ENCODE data around the gene RHBDF1. TPM values are rescaled to one million over a fixed set of nuclear protein-coding genes. Genes with fewer than 3 reads are reported as not detected.

Gene RHBDF1
- total RNA-seq, 1 experiment from 2014 or later, result 60.8 TPM

DNA sequence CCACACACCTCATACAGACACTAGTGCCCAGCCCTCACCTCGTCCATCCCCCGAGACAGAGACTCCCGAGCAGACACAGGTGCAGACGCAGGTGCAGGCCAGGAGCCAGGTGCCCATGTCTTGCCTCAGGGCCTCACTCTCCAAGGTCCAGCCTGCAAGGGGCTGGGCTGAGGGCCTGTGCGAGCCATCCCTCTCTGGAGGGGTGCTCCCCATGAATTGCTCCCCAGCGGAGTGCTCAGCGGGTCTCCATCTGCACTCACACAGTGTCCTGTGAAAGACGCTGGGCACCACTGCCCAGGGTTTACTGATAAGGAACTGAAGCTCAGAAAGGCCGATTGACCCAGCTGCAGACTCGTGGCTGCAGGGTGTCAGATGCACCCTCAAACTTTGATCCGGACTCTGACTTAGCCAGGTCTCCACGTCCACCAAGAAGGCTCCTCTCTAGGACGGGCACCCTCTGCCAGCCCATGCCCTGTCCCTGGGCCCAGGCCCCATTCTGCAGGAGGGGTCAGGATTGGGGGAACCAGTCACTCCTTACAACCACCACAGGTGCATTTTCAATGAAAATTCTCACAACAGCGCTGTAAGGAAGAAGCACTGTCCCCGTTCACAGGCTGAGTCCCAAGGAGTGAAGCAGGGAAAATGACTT, 36.0 kb downstream of the RHBDF1 start:
- H3K36me3 Mint-ChIP-seq, result peaks cover 18% of the 10 kb centered on the region
- POLR2A ChIA-PET, result no interaction called here
- no peaks in the 10 kb centered on the region for H3K27me3 Mint-ChIP-seq (ENCODE audit: low read depth)
- H3K27ac Mint-ChIP-seq, result no peak overlapping the region
- ATAC-seq (no peak), DNase-seq (ENCODE audit: low spot score) (no peak)
- TF ChIP-seq NFYB (CRISPR knock-in tag; conservative IDR thresholded peaks at IDR 0.05; ENCODE audit: low read depth) (no peak), ZNF416 (CRISPR knock-in tag; IDR thresholded peaks at IDR 0.05) (no peak), FOXP1 (CRISPR knock-in tag; IDR thresholded peaks at IDR 0.05; ENCODE audit: borderline replicate concordance) (no peak), NR3C1 (CRISPR knock-in tag; conservative IDR thresholded peaks at IDR 0.05; ENCODE audit: low read depth) (no peak), SOX15 (CRISPR knock-in tag; IDR thresholded peaks at IDR 0.05) (no peak)
- TF ChIP-seq, protein P1, sequence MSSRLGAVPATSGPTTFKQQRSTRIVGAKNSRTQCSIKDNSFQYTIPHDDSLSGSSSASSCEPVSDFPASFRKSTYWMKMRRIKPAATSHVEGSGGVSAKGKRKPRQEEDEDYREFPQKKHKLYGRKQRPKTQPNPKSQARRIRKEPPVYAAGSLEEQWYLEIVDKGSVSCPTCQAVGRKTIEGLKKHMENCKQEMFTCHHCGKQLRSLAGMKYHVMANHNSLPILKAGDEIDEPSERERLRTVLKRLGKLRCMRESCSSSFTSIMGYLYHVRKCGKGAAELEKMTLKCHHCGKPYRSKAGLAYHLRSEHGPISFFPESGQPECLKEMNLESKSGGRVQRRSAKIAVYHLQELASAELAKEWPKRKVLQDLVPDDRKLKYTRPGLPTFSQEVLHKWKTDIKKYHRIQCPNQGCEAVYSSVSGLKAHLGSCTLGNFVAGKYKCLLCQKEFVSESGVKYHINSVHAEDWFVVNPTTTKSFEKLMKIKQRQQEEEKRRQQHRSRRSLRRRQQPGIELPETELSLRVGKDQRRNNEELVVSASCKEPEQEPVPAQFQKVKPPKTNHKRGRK (CRISPR knock-in tag; IDR thresholded peaks at IDR 0.05; ENCODE audit: borderline replicate concordance), result no peak
- TF ChIP-seq, protein P2, sequence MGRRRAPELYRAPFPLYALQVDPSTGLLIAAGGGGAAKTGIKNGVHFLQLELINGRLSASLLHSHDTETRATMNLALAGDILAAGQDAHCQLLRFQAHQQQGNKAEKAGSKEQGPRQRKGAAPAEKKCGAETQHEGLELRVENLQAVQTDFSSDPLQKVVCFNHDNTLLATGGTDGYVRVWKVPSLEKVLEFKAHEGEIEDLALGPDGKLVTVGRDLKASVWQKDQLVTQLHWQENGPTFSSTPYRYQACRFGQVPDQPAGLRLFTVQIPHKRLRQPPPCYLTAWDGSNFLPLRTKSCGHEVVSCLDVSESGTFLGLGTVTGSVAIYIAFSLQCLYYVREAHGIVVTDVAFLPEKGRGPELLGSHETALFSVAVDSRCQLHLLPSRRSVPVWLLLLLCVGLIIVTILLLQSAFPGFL (CRISPR knock-in tag; IDR thresholded peaks at IDR 0.05; ENCODE audit: borderline replicate concordance), result no peak
- TF ChIP-seq, protein P3, sequence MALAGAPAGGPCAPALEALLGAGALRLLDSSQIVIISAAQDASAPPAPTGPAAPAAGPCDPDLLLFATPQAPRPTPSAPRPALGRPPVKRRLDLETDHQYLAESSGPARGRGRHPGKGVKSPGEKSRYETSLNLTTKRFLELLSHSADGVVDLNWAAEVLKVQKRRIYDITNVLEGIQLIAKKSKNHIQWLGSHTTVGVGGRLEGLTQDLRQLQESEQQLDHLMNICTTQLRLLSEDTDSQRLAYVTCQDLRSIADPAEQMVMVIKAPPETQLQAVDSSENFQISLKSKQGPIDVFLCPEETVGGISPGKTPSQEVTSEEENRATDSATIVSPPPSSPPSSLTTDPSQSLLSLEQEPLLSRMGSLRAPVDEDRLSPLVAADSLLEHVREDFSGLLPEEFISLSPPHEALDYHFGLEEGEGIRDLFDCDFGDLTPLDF (CRISPR knock-in tag; IDR thresholded peaks at IDR 0.05), result no peak
- TF ChIP-seq, protein P4, sequence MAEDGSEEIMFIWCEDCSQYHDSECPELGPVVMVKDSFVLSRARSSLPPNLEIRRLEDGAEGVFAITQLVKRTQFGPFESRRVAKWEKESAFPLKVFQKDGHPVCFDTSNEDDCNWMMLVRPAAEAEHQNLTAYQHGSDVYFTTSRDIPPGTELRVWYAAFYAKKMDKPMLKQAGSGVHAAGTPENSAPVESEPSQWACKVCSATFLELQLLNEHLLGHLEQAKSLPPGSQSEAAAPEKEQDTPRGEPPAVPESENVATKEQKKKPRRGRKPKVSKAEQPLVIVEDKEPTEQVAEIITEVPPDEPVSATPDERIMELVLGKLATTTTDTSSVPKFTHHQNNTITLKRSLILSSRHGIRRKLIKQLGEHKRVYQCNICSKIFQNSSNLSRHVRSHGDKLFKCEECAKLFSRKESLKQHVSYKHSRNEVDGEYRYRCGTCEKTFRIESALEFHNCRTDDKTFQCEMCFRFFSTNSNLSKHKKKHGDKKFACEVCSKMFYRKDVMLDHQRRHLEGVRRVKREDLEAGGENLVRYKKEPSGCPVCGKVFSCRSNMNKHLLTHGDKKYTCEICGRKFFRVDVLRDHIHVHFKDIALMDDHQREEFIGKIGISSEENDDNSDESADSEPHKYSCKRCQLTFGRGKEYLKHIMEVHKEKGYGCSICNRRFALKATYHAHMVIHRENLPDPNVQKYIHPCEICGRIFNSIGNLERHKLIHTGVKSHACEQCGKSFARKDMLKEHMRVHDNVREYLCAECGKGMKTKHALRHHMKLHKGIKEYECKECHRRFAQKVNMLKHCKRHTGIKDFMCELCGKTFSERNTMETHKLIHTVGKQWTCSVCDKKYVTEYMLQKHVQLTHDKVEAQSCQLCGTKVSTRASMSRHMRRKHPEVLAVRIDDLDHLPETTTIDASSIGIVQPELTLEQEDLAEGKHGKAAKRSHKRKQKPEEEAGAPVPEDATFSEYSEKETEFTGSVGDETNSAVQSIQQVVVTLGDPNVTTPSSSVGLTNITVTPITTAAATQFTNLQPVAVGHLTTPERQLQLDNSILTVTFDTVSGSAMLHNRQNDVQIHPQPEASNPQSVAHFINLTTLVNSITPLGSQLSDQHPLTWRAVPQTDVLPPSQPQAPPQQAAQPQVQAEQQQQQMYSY (CRISPR knock-in tag; IDR thresholded peaks at IDR 0.05), result no peak
- TF ChIP-seq, protein P5, sequence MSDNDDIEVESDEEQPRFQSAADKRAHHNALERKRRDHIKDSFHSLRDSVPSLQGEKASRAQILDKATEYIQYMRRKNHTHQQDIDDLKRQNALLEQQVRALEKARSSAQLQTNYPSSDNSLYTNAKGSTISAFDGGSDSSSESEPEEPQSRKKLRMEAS (CRISPR knock-in tag; IDR thresholded peaks at IDR 0.05), result no peak
- TF ChIP-seq, protein P6, sequence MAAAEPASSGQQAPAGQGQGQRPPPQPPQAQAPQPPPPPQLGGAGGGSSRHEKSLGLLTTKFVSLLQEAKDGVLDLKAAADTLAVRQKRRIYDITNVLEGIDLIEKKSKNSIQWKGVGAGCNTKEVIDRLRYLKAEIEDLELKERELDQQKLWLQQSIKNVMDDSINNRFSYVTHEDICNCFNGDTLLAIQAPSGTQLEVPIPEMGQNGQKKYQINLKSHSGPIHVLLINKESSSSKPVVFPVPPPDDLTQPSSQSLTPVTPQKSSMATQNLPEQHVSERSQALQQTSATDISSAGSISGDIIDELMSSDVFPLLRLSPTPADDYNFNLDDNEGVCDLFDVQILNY (CRISPR knock-in tag; IDR thresholded peaks at IDR 0.05), result no peak
- no peaks in the 10 kb centered on the region for H3K9me3 Mint-ChIP-seq
- no peak overlapping the region for H3K4me3 Mint-ChIP-seq
- no peaks in the 10 kb centered on the region; the same call in 1 of the 2 replicates for H3K4me1 Mint-ChIP-seq
- CTCF ChIA-PET, result no interaction called here

DNA sequence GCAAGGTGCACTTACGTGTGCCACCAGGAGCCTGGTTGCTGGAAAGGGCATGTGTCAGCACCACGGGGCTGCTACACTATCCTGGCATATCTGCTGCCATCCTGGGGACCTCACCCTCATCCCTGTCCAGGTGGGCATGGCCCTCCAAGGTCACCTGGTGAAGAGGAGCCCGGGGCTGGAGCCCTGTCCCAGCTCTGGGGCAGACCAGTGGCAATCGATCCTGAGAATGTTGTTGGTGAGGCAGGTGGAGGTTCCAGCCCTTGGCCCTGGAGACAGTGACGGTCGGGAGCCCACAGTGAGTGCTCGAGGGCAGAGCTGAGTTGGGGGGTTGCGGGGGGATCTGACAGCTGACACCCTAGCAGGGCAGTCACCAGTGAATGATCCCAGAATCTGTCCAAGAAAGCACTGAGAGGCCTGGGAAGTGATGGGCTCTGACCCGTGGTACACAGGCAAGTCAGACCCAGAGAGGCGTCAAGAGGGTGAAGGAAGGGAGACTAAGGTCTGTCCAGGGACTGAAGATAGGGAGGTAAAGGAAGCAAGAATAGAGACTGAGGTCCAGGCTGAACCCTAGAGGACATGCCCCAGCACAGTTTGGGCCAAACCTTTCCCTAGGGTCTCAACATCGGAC, 36.6 kb downstream of the RHBDF1 start:
- Mint-ChIP-seq H3K27ac (no peak overlapping the region), H3K4me3 (no peak overlapping the region), H3K36me3 (peaks cover 11% of the 10 kb centered on the region), H3K9me3 (no peaks in the 10 kb centered on the region), H3K27me3 (ENCODE audit: low read depth) (no peaks in the 10 kb centered on the region), H3K4me1 (no peaks in the 10 kb centered on the region; the same call in 1 of the 2 replicates)
- ChIA-PET CTCF (no interaction called here), POLR2A (no interaction called here)
- ATAC-seq (no peak), DNase-seq (ENCODE audit: low spot score) (no peak)
- TF ChIP-seq SP1 (CRISPR knock-in tag; conservative IDR thresholded peaks at IDR 0.05), result no peak
- TF ChIP-seq, protein P7, sequence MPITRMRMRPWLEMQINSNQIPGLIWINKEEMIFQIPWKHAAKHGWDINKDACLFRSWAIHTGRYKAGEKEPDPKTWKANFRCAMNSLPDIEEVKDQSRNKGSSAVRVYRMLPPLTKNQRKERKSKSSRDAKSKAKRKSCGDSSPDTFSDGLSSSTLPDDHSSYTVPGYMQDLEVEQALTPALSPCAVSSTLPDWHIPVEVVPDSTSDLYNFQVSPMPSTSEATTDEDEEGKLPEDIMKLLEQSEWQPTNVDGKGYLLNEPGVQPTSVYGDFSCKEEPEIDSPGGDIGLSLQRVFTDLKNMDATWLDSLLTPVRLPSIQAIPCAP (CRISPR knock-in tag; IDR thresholded peaks at IDR 0.05), result no peak
- no peak for TF ChIP-seq NR1H2 (CRISPR knock-in tag; IDR thresholded peaks at IDR 0.05)
- no peak for TF ChIP-seq TP53 (CRISPR knock-in tag; IDR thresholded peaks at IDR 0.05)
- no peak for TF ChIP-seq ZBTB21 (CRISPR knock-in tag; IDR thresholded peaks at IDR 0.05; ENCODE audit: borderline replicate concordance)
- TF ChIP-seq, protein P8, sequence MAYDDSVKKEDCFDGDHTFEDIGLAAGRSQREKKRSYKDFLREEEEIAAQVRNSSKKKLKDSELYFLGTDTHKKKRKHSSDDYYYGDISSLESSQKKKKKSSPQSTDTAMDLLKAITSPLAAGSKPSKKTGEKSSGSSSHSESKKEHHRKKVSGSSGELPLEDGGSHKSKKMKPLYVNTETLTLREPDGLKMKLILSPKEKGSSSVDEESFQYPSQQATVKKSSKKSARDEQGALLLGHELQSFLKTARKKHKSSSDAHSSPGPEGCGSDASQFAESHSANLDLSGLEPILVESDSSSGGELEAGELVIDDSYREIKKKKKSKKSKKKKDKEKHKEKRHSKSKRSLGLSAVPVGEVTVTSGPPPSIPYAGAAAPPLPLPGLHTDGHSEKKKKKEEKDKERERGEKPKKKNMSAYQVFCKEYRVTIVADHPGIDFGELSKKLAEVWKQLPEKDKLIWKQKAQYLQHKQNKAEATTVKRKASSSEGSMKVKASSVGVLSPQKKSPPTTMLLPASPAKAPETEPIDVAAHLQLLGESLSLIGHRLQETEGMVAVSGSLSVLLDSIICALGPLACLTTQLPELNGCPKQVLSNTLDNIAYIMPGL (CRISPR knock-in tag; IDR thresholded peaks at IDR 0.05), result no peak

Data from WTC11 (cell line).